ENCODE measurements around the gene ANK3. TPM values are rescaled to one million over a fixed set of nuclear protein-coding genes. Genes with fewer than 3 reads are reported as not detected.

Gene ANK3
- total and polyA plus RNA-seq, 2 donors (not counting 3 experiments of a cell fraction or from before 2014, with no cell fraction given), result 0.88 to 8.5 TPM

- BruUV-seq (replicated peaks), result no TSS peak
- peaks cover 39% of the 10 kb centered on the region for H3K4me1 ChIP-seq (ENCODE audit: control insufficient read depth, extremely low read depth, insufficient read depth, low read length)
Observed at GRCh38 chr10:60311821-60312220, 77.9 kb downstream of the ANK3 start.

GRCh38 chr10:60310740-60311139, 78.9 kb downstream of the ANK3 start:
- no peak overlapping the region for H3K4me2 ChIP-seq (ENCODE audit: insufficient read depth, low read length)
- no TSS peak for BruUV-seq (replicated peaks)
- ChIA-PET POLR2A (no interaction called here), CTCF (no interaction called here)
- H4K20me1 ChIP-seq (replicated peaks; ENCODE audit: control insufficient read depth, extremely low read depth, insufficient read depth, low read length), result no peaks in the 10 kb centered on the region
- FAIRE-seq, result no peak
- H3K9me3 ChIP-seq (replicated peaks; ENCODE audit: control insufficient read depth, insufficient read depth, low read length), result no peaks in the 10 kb centered on the region
- intact Hi-C loops (cut with micrococcal nuclease) (no loop called here), dilution Hi-C loops (cut with MboI; ENCODE audit: extremely low pct_ligation_motif_present, low sequenced_read_pairs) (no loop called here)
- H3K9ac ChIP-seq (replicated peaks; ENCODE audit: extremely low read depth, insufficient read depth, low read length), result no peak overlapping the region
- H3K4me1 ChIP-seq (ENCODE audit: control insufficient read depth, extremely low read depth, insufficient read depth, low read length), result peaks cover 40% of the 10 kb centered on the region
- H3K27me3 ChIP-seq (ENCODE audit: control insufficient read depth in 2 of 2, insufficient read depth in 2 of 2, low read length in 2 of 2), result no peaks in the 10 kb centered on the region
- H3K36me3 ChIP-seq (ENCODE audit: control insufficient read depth in 2 of 2, extremely low read depth in 1 of 2, insufficient read depth in 2 of 2, low read length in 2 of 2), result no peaks in the 10 kb centered on the region
- peak overlapping the region; percentile 32 for H2AFZ ChIP-seq (ENCODE audit: low read depth, low read length)
- TF ChIP-seq MYC (IDR thresholded peaks at IDR 0.05; ENCODE audit: low read depth, low read length), result no peak
- no peak for TF ChIP-seq POLR2A (IDR thresholded peaks at IDR 0.05; ENCODE audit: low read depth, low read length)
- TF ChIP-seq JUN (IDR thresholded peaks at IDR 0.05; ENCODE audit: borderline replicate concordance, insufficient read depth, insufficient read length, low read depth), result no peak
- TF ChIP-seq POLR2AphosphoS5 (IDR thresholded peaks at IDR 0.05; ENCODE audit: insufficient read depth, low read depth, low read length), result no peak
- TF ChIP-seq FOS (IDR thresholded peaks at IDR 0.05; ENCODE audit: borderline replicate concordance, insufficient read depth, low read length), result no peak
- no peak for TF ChIP-seq GATA2 (IDR thresholded peaks at IDR 0.05; ENCODE audit: insufficient read depth, insufficient read length, low read depth, low read length)
- TF ChIP-seq MAX (IDR thresholded peaks at IDR 0.05; ENCODE audit: insufficient read depth, insufficient read length), result no peak
- TF ChIP-seq EZH2 (IDR thresholded peaks at IDR 0.05; ENCODE audit: borderline replicate concordance, low read depth, low read length, severe bottlenecking), result no peak
- no peak for TF ChIP-seq CTCF (IDR thresholded peaks at IDR 0.05; ENCODE audit: extremely low read depth in 1 of 2, insufficient read depth in 1 of 2, low read depth in 1 of 2, low read length in 2 of 2)
- no peak overlapping the region for H3K27ac ChIP-seq (ENCODE audit: insufficient read depth, low read depth, low read length)
- H3K9me1 ChIP-seq (replicated peaks; ENCODE audit: control insufficient read depth, extremely low read depth, insufficient read depth, low read length), result no peaks in the 10 kb centered on the region
- H3K4me3 ChIP-seq (replicated peaks in 1 of 3; ENCODE audit: insufficient read depth in 1 of 3, low read depth in 1 of 3, low read length in 3 of 3), result no peak overlapping the region
- DNase-seq (ENCODE audit: low read depth, low spot score), result no peak
- no peaks in the 10 kb centered on the region for H3K79me2 ChIP-seq (ENCODE audit: control insufficient read depth, insufficient read depth, low read length)

More at GRCh38 chr10:60311821-60312220, 77.9 kb downstream of the ANK3 start:
- FAIRE-seq (no peak), DNase-seq (ENCODE audit: low read depth, low spot score) (no peak)
- intact Hi-C loops (cut with micrococcal nuclease), result no loop called here
- Histone ChIP-seq H3K9me3 (replicated peaks; ENCODE audit: control insufficient read depth, insufficient read depth, low read length) (no peaks in the 10 kb centered on the region), H3K4me3 (replicated peaks in 1 of 3; ENCODE audit: insufficient read depth in 1 of 3, low read depth in 1 of 3, low read length in 3 of 3) (no peak overlapping the region), H3K9me1 (replicated peaks; ENCODE audit: control insufficient read depth, extremely low read depth, insufficient read depth, low read length) (no peaks in the 10 kb centered on the region), H3K27me3 (ENCODE audit: control insufficient read depth in 2 of 2, insufficient read depth in 2 of 2, low read length in 2 of 2) (no peaks in the 10 kb centered on the region), H3K9ac (replicated peaks; ENCODE audit: extremely low read depth, insufficient read depth, low read length) (no peak overlapping the region), H3K4me2 (ENCODE audit: insufficient read depth, low read length) (no peak overlapping the region), H2AFZ (ENCODE audit: low read depth, low read length) (no peak overlapping the region), H3K36me3 (ENCODE audit: control insufficient read depth in 2 of 2, extremely low read depth in 1 of 2, insufficient read depth in 2 of 2, low read length in 2 of 2) (no peaks in the 10 kb centered on the region), H3K27ac (ENCODE audit: insufficient read depth, low read depth, low read length) (no peak overlapping the region), H3K79me2 (ENCODE audit: control insufficient read depth, insufficient read depth, low read length) (no peaks in the 10 kb centered on the region), H4K20me1 (replicated peaks; ENCODE audit: control insufficient read depth, extremely low read depth, insufficient read depth, low read length) (no peaks in the 10 kb centered on the region)
- ChIA-PET POLR2A (no interaction called here), CTCF (interaction anchor here (1.1 to 2.8 kb wide), 2 partner anchors 74 to 108 kb away, joined by 3 to 11 read pairs; no protein-coding TSS in a partner anchor)
- dilution Hi-C loops (cut with MboI; ENCODE audit: extremely low pct_ligation_motif_present, low sequenced_read_pairs), result no loop called here
- TF ChIP-seq GATA2 (IDR thresholded peaks at IDR 0.05; ENCODE audit: insufficient read depth, insufficient read length, low read depth, low read length) (no peak), EZH2 (IDR thresholded peaks at IDR 0.05; ENCODE audit: borderline replicate concordance, low read depth, low read length, severe bottlenecking) (no peak), JUN (IDR thresholded peaks at IDR 0.05; ENCODE audit: borderline replicate concordance, insufficient read depth, insufficient read length, low read depth) (no peak), MAX (IDR thresholded peaks at IDR 0.05; ENCODE audit: insufficient read depth, insufficient read length) (no peak)
